Kidney (tissue), 14 donors: ENCODE data around the gene NEGR1. TPM values are rescaled to one million over a fixed set of nuclear protein-coding genes. Genes with fewer than 3 reads are reported as not detected.

ENCODE experiments used
- DNase-seq, 5 donors: peaks; one replicate each; pipeline ENCODE4 v3.0.0-alpha.2; 2013 to 2020
- FAIRE-seq: peaks from 2 replicates; lab custom pipeline; 2012; peaks lifted over from hg19 to GRCh38; lab: Jason Lieb, UNC
- H3K27ac ChIP-seq, 2 donors: one replicate each; pipeline ENCODE4 v1.7.0; 2013; ENCODE audit warnings: low read depth in 2 of 2, low read length in 2 of 2, inconsistent platforms in 1 of 2
- H3K27me3 ChIP-seq: one replicate; pipeline ENCODE4 v1.7.1; 2013; ENCODE audit warnings: low read length, inconsistent platforms; ENCODE audit not compliant: control insufficient read depth, insufficient read depth
- H3K36me3 ChIP-seq, 3 donors: one replicate each; pipeline versions ENCODE4 v1.7.0 to v1.7.1; 2013; ENCODE audit warnings: low read length in 3 of 3, control low read depth in 1 of 3, inconsistent platforms in 1 of 3; ENCODE audit not compliant: insufficient read depth in 3 of 3, control insufficient read depth in 2 of 3
- H3K4me1 ChIP-seq, 3 donors: one replicate each; pipeline versions ENCODE4 v1.7.0 to v1.7.1; 2013; ENCODE audit warnings: low read length in 3 of 3, inconsistent platforms in 1 of 3, low read depth in 1 of 3; ENCODE audit not compliant: control insufficient read depth in 2 of 3, insufficient read depth in 2 of 3
- H3K4me3 ChIP-seq, 3 donors: one replicate each; pipeline versions ENCODE4 v1.7.0 to v1.8.1; 2013; ENCODE audit warnings: low read length in 3 of 3, control low read depth in 1 of 3, inconsistent platforms in 1 of 3
- H3K9ac ChIP-seq, 3 donors: one replicate each; pipeline versions ENCODE4 v1.7.0 to v1.7.1; 2013; ENCODE audit warnings: low read length in 3 of 3, control low read depth in 1 of 3, inconsistent platforms in 1 of 3
- H3K9me3 ChIP-seq, 3 donors: one replicate each; pipeline versions ENCODE4 v1.7.0 to v1.7.1; 2013; ENCODE audit warnings: low read length in 3 of 3, control low read depth in 1 of 3, inconsistent platforms in 1 of 3; ENCODE audit not compliant: control insufficient read depth in 2 of 3, insufficient read depth in 1 of 3
- CTCF ChIP-seq: IDR thresholded peaks from 3 replicates; pipeline ENCODE4 v1.5.1; 2012; ENCODE audit warnings: mild to moderate bottlenecking, moderate library complexity, borderline replicate concordance; ENCODE audit not compliant: insufficient read depth; ENCODE audit errors: extremely low read depth
- intact Hi-C: fragments of 100-400 bp; cut with DNase I; formaldehyde crosslinking; loops from one replicate; pipeline ENCODE4 v1.11.1; 2022
- polyA plus RNA-seq: library from polyadenylated mRNA; stranded (reverse); fragments of 350-450 nt; fragmentation: Illumina TruSeq; extraction: RNeasy Lipid Tissue Mini Kit (QIAGEN cat#74804); gene quantifications from one replicate; pipeline ENCODE4 v1.2.3, GENCODE V29; 2014; ENCODE audit warnings: low read depth, low replicate concordance; ENCODE audit not compliant: insufficient read depth
- total RNA-seq: library from RNA; stranded (reverse); fragmentation: NEBNext Ultra II Directional; extraction: Animal tissue kit (Norgen Biotek cat#: 25700); gene quantifications from one replicate; pipeline ENCODE4 v1.2.1, GENCODE V29; 2021
- donor health status: control.
- donor health status: control.
- donor health status: control.
- donor health status: control.
- donor health status: control.
- donor health status: DM: yes; HTN: yes; CAD: no.
- donor health status: Normal renal cell carcinoma (clear cell type).

Gene NEGR1
- total and polyA plus RNA-seq, 2 donors from 2014 or later, result 3.0 to 10.2 TPM

- Histone ChIP-seq H3K4me3 (no peak overlapping the region), H3K27me3 (no peaks in the 10 kb centered on the region), H3K36me3 (no peaks in the 10 kb centered on the region), H3K9me3 (no peaks in the 10 kb centered on the region), H3K9ac (no peak overlapping the region), H3K27ac (no peak overlapping the region), H3K4me1 (no peaks in the 10 kb centered on the region)
- no peak for FAIRE-seq
- no peak for DNase-seq
- TF ChIP-seq CTCF, result no peak
- intact Hi-C loops, result no loop called here
Measured at GRCh38 chr1:71656902-71657301, 625.4 kb downstream of the NEGR1 start.

GRCh38 chr1:71655604-71656003, 626.7 kb downstream of the NEGR1 start:
- no peak overlapping the region for H3K4me3 ChIP-seq
- no peak for DNase-seq
- H3K27me3 ChIP-seq, result no peaks in the 10 kb centered on the region
- FAIRE-seq, result no peak
- no peaks in the 10 kb centered on the region for H3K36me3 ChIP-seq
- no peak for TF ChIP-seq CTCF
- H3K4me1 ChIP-seq, result no peaks in the 10 kb centered on the region
- H3K9me3 ChIP-seq, result no peaks in the 10 kb centered on the region
- no peak overlapping the region for H3K9ac ChIP-seq
- H3K27ac ChIP-seq, result no peak overlapping the region
- intact Hi-C loops, result no loop called here

- no peak for DNase-seq
- H3K4me3 ChIP-seq, result no peak overlapping the region
- H3K4me1 ChIP-seq, result no peaks in the 10 kb centered on the region
- no peak overlapping the region for H3K9ac ChIP-seq
- H3K27me3 ChIP-seq, result no peaks in the 10 kb centered on the region
- H3K36me3 ChIP-seq, result no peaks in the 10 kb centered on the region
- TF ChIP-seq CTCF, result no peak
- H3K27ac ChIP-seq, result no peak overlapping the region
- no peak for FAIRE-seq
- H3K9me3 ChIP-seq, result no peaks in the 10 kb centered on the region
- intact Hi-C loops, result no loop called here
Measured at GRCh38 chr1:71653952-71654351, 628.4 kb downstream of the NEGR1 start.

- H3K27ac ChIP-seq, result no peak overlapping the region
- H3K4me1 ChIP-seq, result no peaks in the 10 kb centered on the region
- no peak for DNase-seq
- no peak overlapping the region for H3K4me3 ChIP-seq
- H3K9me3 ChIP-seq, result no peaks in the 10 kb centered on the region
- no peaks in the 10 kb centered on the region for H3K36me3 ChIP-seq
- no peak overlapping the region for H3K9ac ChIP-seq
- TF ChIP-seq CTCF, result no peak
- H3K27me3 ChIP-seq, result no peaks in the 10 kb centered on the region
- no peak for FAIRE-seq
- intact Hi-C loops, result no loop called here
Measured at GRCh38 chr1:71651214-71651613, 631.1 kb downstream of the NEGR1 start.
